AG20443 (cell line): Measurements from ENCODE around the gene ACSF2.
"Not testable (repeated sequence)": the region's sequence is repeated elsewhere in the genome, so short reads cannot be mapped to it uniquely, and the experiment has no call there.

Source experiments
- DNase-seq: peaks from one replicate; pipeline ENCODE4 v3.0.0; 2012; ENCODE audit warnings: low spot score, mixed read lengths

ACSF2 gene

GRCh38 chr17:50407921-50408320, 18.1 kb upstream of the ACSF2 start:
- DNase-seq = no peak

GRCh38 chr17:50412188-50412732, 13.8 kb upstream of the ACSF2 start:
- DNase-seq = no peak

- no peak for DNase-seq
These were observed 11.2 kb upstream of the ACSF2 start for GRCh38 chr17:50414808-50415207.

- DNase-seq = not testable (repeated sequence)
These were observed 6.4 kb upstream of the ACSF2 start for GRCh38 chr17:50419577-50419976.

GRCh38 chr17:50420419-50421112, 5.5 kb upstream of the ACSF2 start:
- peak; percentile 56 for DNase-seq

- DNase-seq = no peak
These were observed 4.5 kb upstream of the ACSF2 start for GRCh38 chr17:50421308-50422051.

GRCh38 chr17:50422738-50423137, 3.3 kb upstream of the ACSF2 start:
- DNase-seq = no peak

- DNase-seq = peak; percentile 80
These were observed 2.4 kb upstream of the ACSF2 start for GRCh38 chr17:50423553-50424159.

GRCh38 chr17:50424246-50424995, 1.6 kb upstream of the ACSF2 start:
- no peak for DNase-seq

GRCh38 chr17:50424996-50425681, 879 bp upstream of the ACSF2 start:
- DNase-seq = no peak

GRCh38 chr17:50426472-50426782, 409 bp downstream of the ACSF2 start:
- DNase-seq = no peak

GRCh38 chr17:50426814-50427787, 1.1 kb downstream of the ACSF2 start:
- peak; percentile 60 for DNase-seq

GRCh38 chr17:50428126-50428525, 2.1 kb downstream of the ACSF2 start:
- not testable (repeated sequence) for DNase-seq

GRCh38 chr17:50428831-50429424, 2.9 kb downstream of the ACSF2 start:
- DNase-seq = no peak

- no peak for DNase-seq
These were observed 3.8 kb downstream of the ACSF2 start for GRCh38 chr17:50429793-50430192.

GRCh38 chr17:50430821-50431618, 5.0 kb downstream of the ACSF2 start:
- DNase-seq = no peak

GRCh38 chr17:50432125-50432762, 6.2 kb downstream of the ACSF2 start:
- DNase-seq = no peak

GRCh38 chr17:50437409-50437808, 11.4 kb downstream of the ACSF2 start:
- DNase-seq = no peak

- DNase-seq = no peak
These were observed 13.0 kb downstream of the ACSF2 start for GRCh38 chr17:50439008-50439407.
